Measurements from ENCODE around the gene ZNF711.
"Not testable (repeated sequence)": the region's sequence is repeated elsewhere in the genome, so short reads cannot be mapped to it uniquely, and the experiment has no call there.

Gene ZNF711

DNA sequence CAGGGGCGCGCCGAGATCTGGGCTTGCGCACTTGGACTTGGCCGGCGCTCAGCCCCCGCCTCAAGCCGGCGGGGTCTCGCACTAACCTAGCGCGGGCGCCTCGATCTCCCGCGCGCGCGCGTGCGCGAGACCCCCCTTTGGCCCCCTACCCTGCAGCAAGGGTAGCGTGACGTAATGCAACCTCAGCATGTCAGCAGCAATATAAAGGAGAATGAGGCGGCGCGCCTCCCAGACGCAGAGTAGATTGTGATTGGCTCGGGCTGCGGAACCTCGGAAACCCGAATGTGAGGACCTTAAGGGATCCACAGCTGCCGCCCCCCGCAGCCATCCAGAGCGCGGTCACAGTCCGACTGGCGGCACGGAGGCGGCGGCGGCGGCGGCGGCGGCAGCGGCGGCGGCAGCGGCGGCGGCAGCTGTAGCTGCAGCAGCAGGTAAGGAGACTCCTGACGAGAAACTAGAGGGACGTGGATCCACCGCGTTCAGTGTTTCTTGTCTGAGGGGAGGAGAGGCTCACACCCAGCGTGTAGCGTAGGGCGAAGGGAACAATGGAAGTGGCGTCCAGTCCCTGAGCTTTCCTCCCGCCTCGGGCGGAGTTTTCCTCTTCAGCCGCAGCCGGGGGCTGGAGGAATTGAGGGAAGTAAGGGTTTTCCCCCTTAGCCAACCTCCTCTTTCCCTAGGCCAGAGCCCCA, at the start of gene ZNF711, which contains the start of gene SATL1:
ZNF711 (plus strand) TSS at position 231 of the 689 bp plus-strand sequence. CDS start 3,582 bp downstream, outside the sequence.
SATL1 (minus strand) TSS at position 19 of the 689 bp plus-strand sequence. CDS start 134,811 bp downstream, outside the sequence.
- DNase-seq = peak; percentile 3

GRCh38 chrX:85196319-85196718, 47.5 kb upstream of the ZNF711 start:
- DNase-seq = no peak

DNA sequence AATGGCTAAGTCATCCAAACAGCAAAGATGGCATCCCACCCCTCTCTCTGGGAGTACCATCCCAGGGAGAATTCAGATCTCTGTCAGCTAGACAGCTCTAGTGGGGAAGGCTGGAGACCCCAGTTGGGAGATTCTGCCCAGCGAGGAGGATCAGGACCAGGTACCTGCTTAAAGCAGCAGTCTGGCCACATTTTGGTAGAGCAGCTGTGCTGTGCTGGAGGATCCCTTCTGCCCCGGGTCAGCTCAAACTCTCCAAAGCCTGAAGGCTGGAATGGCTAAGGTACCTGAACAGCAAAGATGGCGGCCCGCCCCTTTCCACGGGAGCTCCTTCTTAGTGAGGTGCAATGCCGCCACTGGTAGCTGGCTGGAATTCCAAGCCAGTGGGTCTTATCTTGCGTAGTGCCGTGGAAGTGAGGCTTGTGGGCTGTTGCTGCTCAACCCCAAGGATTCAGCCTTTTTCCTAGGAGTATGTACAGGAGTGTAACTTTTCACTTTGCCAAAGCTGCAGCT, 40.3 kb upstream of the ZNF711 start:
- DNase-seq = no peak

DNA sequence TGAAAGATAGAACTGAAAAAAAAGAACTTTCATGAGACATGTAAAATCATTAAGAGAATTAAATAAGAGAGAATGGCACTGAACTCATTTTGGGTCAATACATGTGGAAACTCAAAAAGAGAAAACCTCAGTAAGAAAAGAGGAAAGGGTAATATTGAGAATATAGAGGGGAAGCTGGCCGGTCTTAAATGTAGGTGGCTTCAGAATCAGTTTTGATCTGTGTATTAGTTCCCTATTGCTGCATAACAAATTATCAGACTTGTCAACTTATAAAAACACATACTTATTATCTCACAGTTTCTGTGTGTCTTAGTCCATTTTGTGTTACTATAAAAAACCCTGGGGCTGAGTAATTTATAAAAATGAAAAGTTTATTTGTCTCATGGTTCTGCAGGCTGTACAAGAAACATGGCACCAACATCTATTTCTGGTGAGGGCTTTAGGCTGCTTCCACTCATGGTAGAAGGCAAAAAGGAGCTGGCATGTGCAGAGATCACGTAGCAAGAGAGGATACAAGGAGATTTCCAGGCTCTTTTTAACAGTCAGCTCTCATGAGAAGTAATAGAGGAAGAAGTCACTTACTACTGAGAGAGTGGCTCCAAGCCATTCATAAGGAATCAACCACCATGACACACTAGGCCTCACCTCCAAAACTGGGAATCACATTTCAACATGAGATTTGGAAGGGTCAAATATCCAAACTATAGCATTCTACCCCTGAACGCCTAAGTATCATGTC, 29.8 kb upstream of the ZNF711 start:
- DNase-seq = no peak

DNA sequence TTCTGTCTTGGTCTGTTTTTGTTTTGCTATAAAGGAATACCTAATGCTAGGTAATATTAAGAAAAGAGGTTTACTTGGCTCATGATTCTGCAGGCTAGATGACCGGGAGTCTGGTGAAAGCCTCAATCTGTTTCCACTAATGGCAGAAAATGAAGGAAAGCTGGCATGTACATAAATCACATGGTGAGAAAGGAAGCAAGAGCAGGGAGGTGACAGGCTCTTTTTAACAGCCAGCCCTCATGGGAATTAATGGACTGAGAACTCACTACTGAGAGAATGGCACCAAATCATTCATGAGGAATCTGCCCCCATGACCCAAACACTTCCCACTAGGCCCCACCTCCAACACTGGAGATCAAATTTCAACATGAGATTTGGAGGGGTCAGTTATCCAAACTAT, 27.8 kb upstream of the ZNF711 start:
- DNase-seq = no peak

- no peak for DNase-seq
These were observed 22.4 kb upstream of the ZNF711 start for GRCh38 chrX:85221361-85221760.

DNA sequence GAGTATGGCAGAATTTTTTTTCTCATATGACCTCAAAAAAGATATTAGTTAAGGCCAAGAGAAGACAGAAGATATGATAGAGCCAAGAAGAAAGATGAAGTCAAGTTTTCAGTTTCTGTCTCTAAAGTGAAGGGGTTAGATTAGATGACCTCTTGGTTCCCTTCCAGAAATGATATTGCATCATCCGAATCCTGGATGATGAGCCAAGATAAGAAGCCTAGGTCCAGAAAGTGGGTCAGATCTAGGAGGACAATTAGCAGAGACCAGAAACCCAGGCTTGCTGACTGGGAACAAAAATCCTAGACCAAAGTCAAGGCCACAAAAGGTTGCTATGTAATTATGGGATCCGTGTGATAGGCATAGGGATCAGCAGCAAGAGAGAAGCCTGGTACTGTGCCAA, 20.4 kb upstream of the ZNF711 start:
- DNase-seq = no peak

DNA sequence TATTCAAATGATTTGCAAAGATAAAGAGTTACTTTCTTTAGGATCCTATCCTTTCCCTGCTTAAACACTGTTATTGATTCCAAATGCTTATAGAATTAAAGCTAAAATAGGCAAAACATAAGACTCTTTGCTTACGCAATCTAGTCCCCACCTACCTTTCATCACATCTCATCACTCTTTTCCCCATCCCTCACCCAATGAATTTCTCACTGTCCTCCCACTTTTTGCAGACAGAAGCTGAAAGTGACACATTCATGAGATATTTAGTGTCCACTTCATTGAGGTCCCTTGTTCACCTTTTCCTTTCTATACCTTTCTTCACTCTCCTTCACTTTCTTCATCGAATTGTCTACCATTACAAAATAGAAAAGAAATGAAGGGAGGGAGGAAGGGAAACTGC, 636 bp upstream of the ZNF711 start:
- no peak for DNase-seq

GRCh38 chrX:85244450-85245211, 840 bp downstream of the ZNF711 start:
- no peak for DNase-seq

GRCh38 chrX:85285286-85285685, 41.5 kb downstream of the ZNF711 start:
- not testable (repeated sequence) for DNase-seq

- no peak for DNase-seq
These were observed 45.4 kb downstream of the ZNF711 start for GRCh38 chrX:85288992-85289723.

DNA sequence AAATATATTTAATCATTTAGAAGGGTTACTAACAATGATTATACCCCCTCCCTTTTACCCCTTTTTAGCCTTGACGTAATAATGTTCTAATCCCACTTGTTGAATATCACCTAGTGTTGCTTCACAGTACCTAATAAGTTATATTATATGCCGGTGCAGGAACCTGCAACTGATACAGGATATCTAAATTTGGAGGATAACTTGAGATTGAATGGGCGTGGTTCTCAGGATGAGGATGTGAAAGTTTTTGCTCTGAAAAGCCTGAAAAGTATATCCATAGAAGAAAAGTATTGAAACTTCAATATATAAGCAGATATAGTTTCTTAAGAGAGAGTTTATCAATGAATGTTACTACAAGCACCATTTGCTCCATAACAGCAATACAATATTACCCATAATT, 59.8 kb downstream of the ZNF711 start:
- no peak for DNase-seq

GRCh38 chrX:85309717-85310116, 65.9 kb downstream of the ZNF711 start:
- DNase-seq = no peak

GRCh38 chrX:85311348-85311747, 67.6 kb downstream of the ZNF711 start:
- not testable (repeated sequence) for DNase-seq

Measured in CD4-positive, alpha-beta T cell treated with Interleukin-4 for 4 hours (primary cell).